ENCODE results near the gene CDH23.

DNA sequence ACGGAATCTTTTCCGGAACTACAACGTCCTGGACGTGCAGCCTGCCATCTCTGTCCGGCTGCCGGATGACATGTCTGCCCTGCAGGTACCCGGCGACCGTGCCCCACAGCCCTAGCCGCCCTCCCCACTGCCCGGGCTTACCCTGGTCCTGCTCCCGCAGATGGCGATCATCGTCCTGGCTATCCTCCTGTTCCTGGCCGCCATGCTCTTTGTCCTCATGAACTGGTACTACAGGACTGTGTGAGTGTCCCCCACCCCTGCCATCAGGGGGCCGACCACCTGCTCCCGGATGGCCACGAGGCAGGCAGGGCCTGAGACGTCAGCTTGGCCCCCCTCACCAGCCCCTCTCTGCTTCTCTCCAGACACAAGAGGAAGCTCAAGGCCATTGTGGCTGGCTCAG, 414.6 kb downstream of the CDH23 start:
- TF ChIP-seq EZH2phosphoT487 (IDR thresholded peaks at IDR 0.05; ENCODE audit: borderline replicate concordance, low read length) (no peak), EZH2 (IDR thresholded peaks at IDR 0.05; ENCODE audit: low read length, unreplicated experiment) (no peak)
